NT2/D1 (cell line): Measurements from ENCODE around the gene CTNNA2.

ENCODE experiments used
- SUZ12 ChIP-seq: IDR thresholded peaks from 2 replicates; pipeline ENCODE4 v1.6.1; 2011; ENCODE audit not compliant: insufficient read length, insufficient read depth; ENCODE audit errors: extremely low read depth
- YY1 ChIP-seq: IDR thresholded peaks from 2 replicates; pipeline ENCODE4 v1.6.1; 2011; ENCODE audit not compliant: insufficient read length, insufficient read depth
- ZNF274 ChIP-seq: IDR thresholded peaks from 2 replicates; pipeline ENCODE4 v1.6.1; 2011; ENCODE audit warnings: mild to moderate bottlenecking, low read depth, low read length

GRCh38 chr2:80610108-80610507 is 1097.3 kb downstream of the CTNNA2 start:
- TF ChIP-seq YY1 (no peak), SUZ12 (no peak), ZNF274 (no peak)
